ENCODE results near the gene NID1.

Gene NID1

GRCh38 chr1:235942979-235943575 is 121.8 kb downstream of the NID1 start:
- Mint-ChIP-seq H3K4me3 (no peak overlapping the region), H3K27ac (no peak overlapping the region), H3K27me3 (ENCODE audit: low read depth) (peaks cover 6% of the 10 kb centered on the region), H3K36me3 (ENCODE audit: low read depth) (no peaks in the 10 kb centered on the region), H3K4me1 (no peaks in the 10 kb centered on the region), H3K9me3 (no peaks in the 10 kb centered on the region)
- no peak for TF ChIP-seq CTCF (IDR thresholded peaks at IDR 0.05; ENCODE audit: unreplicated experiment in 3 of 3)

- H3K27me3 Mint-ChIP-seq (ENCODE audit: low read depth): peaks cover 6% of the 10 kb centered on the region
- TF ChIP-seq CTCF (IDR thresholded peaks at IDR 0.05; ENCODE audit: unreplicated experiment in 3 of 3): no peak
- no peaks in the 10 kb centered on the region for H3K4me1 Mint-ChIP-seq
- no peak overlapping the region for H3K27ac Mint-ChIP-seq
- H3K36me3 Mint-ChIP-seq (ENCODE audit: low read depth): no peaks in the 10 kb centered on the region
- H3K4me3 Mint-ChIP-seq: no peak overlapping the region
- no peaks in the 10 kb centered on the region for H3K9me3 Mint-ChIP-seq
These were observed 122.3 kb downstream of the NID1 start for GRCh38 chr1:235942625-235942934.

- Mint-ChIP-seq H3K27me3 (ENCODE audit: low read depth) (peaks cover 6% of the 10 kb centered on the region), H3K36me3 (ENCODE audit: low read depth) (no peaks in the 10 kb centered on the region), H3K4me1 (peaks cover 4% of the 10 kb centered on the region), H3K9me3 (no peaks in the 10 kb centered on the region), H3K27ac (no peak overlapping the region), H3K4me3 (no peak overlapping the region)
- TF ChIP-seq CTCF (IDR thresholded peaks at IDR 0.05; ENCODE audit: unreplicated experiment in 3 of 3): no peak
These were observed 122.8 kb downstream of the NID1 start for GRCh38 chr1:235941876-235942624.

GRCh38 chr1:235940285-235940684 is 124.6 kb downstream of the NID1 start:
- no peak for TF ChIP-seq CTCF (IDR thresholded peaks at IDR 0.05; ENCODE audit: unreplicated experiment in 3 of 3)
- peaks cover 15% of the 10 kb centered on the region for H3K4me1 Mint-ChIP-seq
- no peak overlapping the region for H3K27ac Mint-ChIP-seq
- no peaks in the 10 kb centered on the region for H3K36me3 Mint-ChIP-seq (ENCODE audit: low read depth)
- no peaks in the 10 kb centered on the region for H3K9me3 Mint-ChIP-seq
- peaks cover 3% of the 10 kb centered on the region for H3K27me3 Mint-ChIP-seq (ENCODE audit: low read depth)
- no peak overlapping the region for H3K4me3 Mint-ChIP-seq

GRCh38 chr1:235939480-235939775 is 125.5 kb downstream of the NID1 start:
- H3K4me3 Mint-ChIP-seq: no peak overlapping the region
- H3K27me3 Mint-ChIP-seq (ENCODE audit: low read depth): peaks cover 7% of the 10 kb centered on the region
- H3K36me3 Mint-ChIP-seq (ENCODE audit: low read depth): no peaks in the 10 kb centered on the region
- H3K9me3 Mint-ChIP-seq: no peaks in the 10 kb centered on the region
- no peak for TF ChIP-seq CTCF (IDR thresholded peaks at IDR 0.05; ENCODE audit: unreplicated experiment in 3 of 3)
- no peak overlapping the region for H3K27ac Mint-ChIP-seq
- H3K4me1 Mint-ChIP-seq: peaks cover 20% of the 10 kb centered on the region

All from nephron (organoid).